ENCODE results near the gene DHRS4L2. TPM values are rescaled to one million over a fixed set of nuclear protein-coding genes. Genes with fewer than 3 reads are reported as not detected.
"Not testable (repeated sequence)": the region's sequence is repeated elsewhere in the genome, so short reads cannot be mapped to it uniquely, and the experiment has no call there.

DHRS4L2 gene
- total RNA-seq, 1 donor from 2014 or later, result 17.9 TPM

- intact Hi-C loops (cut with micrococcal nuclease); H3K4me3 Mint-ChIP-seq; DNase-seq; H3K36me3 Mint-ChIP-seq (ENCODE audit: low read depth); POLR2A ChIA-PET; ATAC-seq (ENCODE audit: low read depth); CTCF ChIA-PET; H3K27me3 Mint-ChIP-seq; H3K4me1 Mint-ChIP-seq; H3K9me3 Mint-ChIP-seq; H3K27ac Mint-ChIP-seq: not testable (repeated sequence)
These were observed 41.0 kb downstream of the DHRS4L2 start for GRCh38 chr14:24029687-24030086.

- H3K27me3 Mint-ChIP-seq; DNase-seq; POLR2A ChIA-PET; H3K27ac Mint-ChIP-seq; H3K36me3 Mint-ChIP-seq (ENCODE audit: low read depth); H3K9me3 Mint-ChIP-seq; CTCF ChIA-PET; H3K4me3 Mint-ChIP-seq; H3K4me1 Mint-ChIP-seq; ATAC-seq (ENCODE audit: low read depth); intact Hi-C loops (cut with micrococcal nuclease): not testable (repeated sequence)
These were observed 42.6 kb downstream of the DHRS4L2 start for GRCh38 chr14:24031331-24031730.

DNA sequence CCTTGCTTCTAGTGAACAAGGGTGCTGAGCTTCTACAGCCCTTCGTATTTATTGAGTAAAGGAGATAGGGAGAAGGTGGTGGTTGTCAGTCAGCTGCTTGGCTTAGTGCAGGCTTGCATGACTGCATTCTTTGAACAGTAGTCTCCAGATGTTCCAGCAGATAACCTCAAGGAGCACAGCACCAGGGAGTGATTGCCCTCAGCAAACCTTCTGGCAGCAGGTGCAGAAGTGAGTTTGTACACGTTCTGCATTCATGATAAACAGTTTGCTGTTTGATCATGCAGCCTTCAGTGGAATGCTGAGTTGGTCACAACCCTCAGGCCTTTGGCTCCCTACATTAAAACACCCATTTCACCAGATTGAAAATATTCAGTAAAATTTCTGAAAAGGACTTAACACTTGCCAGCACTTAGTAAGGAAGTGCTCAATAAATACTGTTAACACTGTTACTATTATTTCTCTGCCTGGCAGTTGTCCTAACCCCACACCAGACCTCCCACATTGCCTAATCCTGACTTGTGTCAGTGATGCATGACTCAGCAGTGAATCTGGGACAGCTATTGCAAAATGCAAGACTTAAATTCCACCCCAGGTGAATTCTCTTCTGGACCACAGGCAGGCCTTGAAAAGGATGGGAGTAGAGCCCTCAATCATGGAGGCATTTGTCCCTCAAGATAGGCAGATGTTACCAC, 44.1 kb downstream of the DHRS4L2 start:
- Mint-ChIP-seq H3K27ac (no peak overlapping the region), H3K4me3 (no peak overlapping the region), H3K27me3 (peaks cover 2% of the 10 kb centered on the region), H3K4me1 (peaks cover 7% of the 10 kb centered on the region), H3K9me3 (peaks cover 7% of the 10 kb centered on the region), H3K36me3 (ENCODE audit: low read depth) (no peaks in the 10 kb centered on the region)
- no peak for DNase-seq
- intact Hi-C loops (cut with micrococcal nuclease), result no loop called here
- POLR2A ChIA-PET, result interaction anchor here (0.9 kb wide), 1 partner anchor 81 kb away, joined by 3 read pairs; the partner anchor contains the start of gene DCAF11
- TF ChIP-seq, protein P1, sequence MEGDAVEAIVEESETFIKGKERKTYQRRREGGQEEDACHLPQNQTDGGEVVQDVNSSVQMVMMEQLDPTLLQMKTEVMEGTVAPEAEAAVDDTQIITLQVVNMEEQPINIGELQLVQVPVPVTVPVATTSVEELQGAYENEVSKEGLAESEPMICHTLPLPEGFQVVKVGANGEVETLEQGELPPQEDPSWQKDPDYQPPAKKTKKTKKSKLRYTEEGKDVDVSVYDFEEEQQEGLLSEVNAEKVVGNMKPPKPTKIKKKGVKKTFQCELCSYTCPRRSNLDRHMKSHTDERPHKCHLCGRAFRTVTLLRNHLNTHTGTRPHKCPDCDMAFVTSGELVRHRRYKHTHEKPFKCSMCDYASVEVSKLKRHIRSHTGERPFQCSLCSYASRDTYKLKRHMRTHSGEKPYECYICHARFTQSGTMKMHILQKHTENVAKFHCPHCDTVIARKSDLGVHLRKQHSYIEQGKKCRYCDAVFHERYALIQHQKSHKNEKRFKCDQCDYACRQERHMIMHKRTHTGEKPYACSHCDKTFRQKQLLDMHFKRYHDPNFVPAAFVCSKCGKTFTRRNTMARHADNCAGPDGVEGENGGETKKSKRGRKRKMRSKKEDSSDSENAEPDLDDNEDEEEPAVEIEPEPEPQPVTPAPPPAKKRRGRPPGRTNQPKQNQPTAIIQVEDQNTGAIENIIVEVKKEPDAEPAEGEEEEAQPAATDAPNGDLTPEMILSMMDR (IDR thresholded peaks at IDR 0.05), result no peak
- ATAC-seq (ENCODE audit: low read depth), result no peak
- CTCF ChIA-PET, result no interaction called here

GRCh38 chr14:24035769-24036168, 47.0 kb downstream of the DHRS4L2 start:
- CTCF ChIA-PET, result interaction anchor here (0.6 to 0.9 kb wide), 4 partner anchors 11 to 404 kb away, joined by 3 to 4 read pairs (median 3); no protein-coding TSS in a partner anchor
- H3K4me1 Mint-ChIP-seq; DNase-seq; H3K36me3 Mint-ChIP-seq (ENCODE audit: low read depth); H3K27me3 Mint-ChIP-seq; ATAC-seq (ENCODE audit: low read depth); H3K27ac Mint-ChIP-seq; H3K9me3 Mint-ChIP-seq; POLR2A ChIA-PET: not testable (repeated sequence)
- peak overlapping the region; percentile 89 for H3K4me3 Mint-ChIP-seq
- intact Hi-C loops (cut with micrococcal nuclease), result loop anchor here (1.0 to 5.0 kb wide), 6 partner anchors 15 to 403 kb away; partner anchors contain the start of genes DHRS4L2 and PCK2

GRCh38 chr14:24036169-24036962, 47.6 kb downstream of the DHRS4L2 start:
- ChIA-PET POLR2A (no interaction called here), CTCF (interaction anchor here (0.6 to 0.9 kb wide), 4 partner anchors 10 to 405 kb away, joined by 3 to 4 read pairs (median 3); no protein-coding TSS in a partner anchor)
- intact Hi-C loops (cut with micrococcal nuclease), result loop anchor here (1.0 to 5.0 kb wide), 6 partner anchors 14 to 404 kb away; partner anchors contain the start of genes DHRS4L2 and PCK2
- H3K27me3 Mint-ChIP-seq, result no peaks in the 10 kb centered on the region
- DNase-seq (peak; percentile 50), ATAC-seq (ENCODE audit: low read depth) (peak; percentile 76)
- peaks cover 7% of the 10 kb centered on the region for H3K4me1 Mint-ChIP-seq
- no peaks in the 10 kb centered on the region for H3K36me3 Mint-ChIP-seq (ENCODE audit: low read depth)
- H3K4me3 Mint-ChIP-seq, result peak overlapping the region; percentile 89
- H3K27ac Mint-ChIP-seq, result peak overlapping the region; percentile 62
- peaks cover 6% of the 10 kb centered on the region for H3K9me3 Mint-ChIP-seq
- TF ChIP-seq, protein P1 (IDR thresholded peaks at IDR 0.05), result no peak

DNA sequence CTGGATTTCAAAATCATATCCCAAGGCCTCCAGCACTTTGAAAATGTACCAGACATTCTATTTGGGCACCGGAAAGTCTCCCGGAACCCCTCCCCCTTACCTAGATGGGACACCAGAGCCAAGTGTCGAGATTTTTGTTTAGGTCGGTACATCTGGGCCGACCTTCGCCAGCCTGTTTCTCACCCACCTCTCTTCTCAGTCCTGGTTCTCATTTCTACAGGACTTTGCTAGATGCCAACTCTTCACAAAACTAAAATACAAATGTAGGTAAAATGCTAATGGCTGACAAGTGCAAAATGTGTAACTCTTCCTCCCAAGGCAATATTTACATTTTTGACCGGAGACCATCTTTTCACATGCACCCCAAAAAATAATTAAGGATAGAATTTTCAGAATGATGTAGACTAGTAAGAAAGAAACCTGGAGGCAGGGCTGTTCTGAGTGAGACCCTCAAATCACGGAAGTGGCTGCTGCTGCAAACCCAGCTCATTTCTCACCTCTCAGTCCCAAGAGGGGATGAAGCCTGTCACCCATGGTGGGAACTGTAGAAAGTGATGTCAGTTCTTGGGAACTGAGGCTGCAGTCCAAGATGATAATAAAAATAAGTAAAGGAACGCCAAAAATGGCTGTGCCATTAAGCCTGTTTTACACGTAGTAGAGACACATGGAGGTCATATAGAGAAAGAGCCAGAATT, 48.4 kb downstream of the DHRS4L2 start:
- H3K4me1 Mint-ChIP-seq; H3K9me3 Mint-ChIP-seq; CTCF ChIA-PET; POLR2A ChIA-PET; DNase-seq; H3K27me3 Mint-ChIP-seq; H3K36me3 Mint-ChIP-seq (ENCODE audit: low read depth): not testable (repeated sequence)
- ATAC-seq (ENCODE audit: low read depth), result peak; percentile 16
- Mint-ChIP-seq H3K27ac (peak overlapping the region; percentile 62), H3K4me3 (peak overlapping the region; percentile 89)
- intact Hi-C loops (cut with micrococcal nuclease), result loop anchor here (1.0 to 5.0 kb wide), 6 partner anchors 14 to 404 kb away; partner anchors contain the start of genes DHRS4L2 and PCK2
